ENCODE results near the gene INHBE.

GRCh38 chr12:57459055-57459749 lies 4.1 kb downstream of the INHBE start:
- TF ChIP-seq CTCF (conservative IDR thresholded peaks at IDR 0.05; ENCODE audit: low read depth in 2 of 2) (peak; percentile 88 to 95), EZH2phosphoT487 (IDR thresholded peaks at IDR 0.05; ENCODE audit: unreplicated experiment) (no peak), POLR2AphosphoS5 (IDR thresholded peaks at IDR 0.05; ENCODE audit: low read depth) (peak; percentile 79), REST (IDR thresholded peaks at IDR 0.05; ENCODE audit: unreplicated experiment) (no peak), JUNB (IDR thresholded peaks at IDR 0.05; ENCODE audit: unreplicated experiment) (no peak), EZH2 (IDR thresholded peaks at IDR 0.05; ENCODE audit: low read depth, unreplicated experiment) (peak; percentile 33), CREB1 (CRISPR knock-in tag; IDR thresholded peaks at IDR 0.05; ENCODE audit: low read depth) (peak; percentile 91)
